H9 (cell line): ENCODE measurements around the gene OSBPL8. TPM values are rescaled to one million over a fixed set of nuclear protein-coding genes. Genes with fewer than 3 reads are reported as not detected.

Experiments
- DNase-seq: peaks from one replicate; pipeline ENCODE4 v3.0.0-alpha.2; 2017
- H2AFZ ChIP-seq: one replicate; pipeline ENCODE4 v1.6.1; 2013; ENCODE audit warnings: mild to moderate bottlenecking, low read length, control low read depth, moderate library complexity
- H2AK5ac ChIP-seq: 2 replicates; pipeline ENCODE4 v1.6.1; 2013; ENCODE audit warnings: low read length, control low read depth, mixed read lengths; ENCODE audit not compliant: insufficient read length
- H2BK120ac ChIP-seq: one replicate; pipeline ENCODE4 v1.6.1; 2013; ENCODE audit warnings: low read depth, mild to moderate bottlenecking, low read length, control low read depth, inconsistent platforms; ENCODE audit not compliant: poor library complexity, severe bottlenecking
- H2BK12ac ChIP-seq: 2 replicates; pipeline ENCODE4 v1.6.1; 2013; ENCODE audit warnings: low read length, control low read depth, mixed read lengths, low read depth; ENCODE audit not compliant: insufficient read length
- H2BK15ac ChIP-seq: 2 replicates; pipeline ENCODE4 v1.6.1; 2013; ENCODE audit warnings: low read depth, low read length, control low read depth
- H2BK20ac ChIP-seq: one replicate; pipeline ENCODE4 v1.6.1; 2013; ENCODE audit warnings: low read depth, mild to moderate bottlenecking, low read length, control low read depth, inconsistent platforms; ENCODE audit not compliant: poor library complexity, severe bottlenecking
- H2BK5ac ChIP-seq: 2 replicates; pipeline ENCODE4 v1.6.1; 2013; ENCODE audit warnings: low read length, control low read depth, mixed read lengths; ENCODE audit not compliant: insufficient read length
- H3K14ac ChIP-seq: 2 replicates; pipeline ENCODE4 v1.6.1; 2013; ENCODE audit warnings: low read length, control low read depth; ENCODE audit not compliant: insufficient read depth
- H3K18ac ChIP-seq: 2 replicates; pipeline ENCODE4 v1.6.1; 2013; ENCODE audit warnings: low read depth, mild to moderate bottlenecking, mixed read lengths, low read length, control low read depth; ENCODE audit not compliant: insufficient read length
- H3K23ac ChIP-seq: 2 replicates; pipeline ENCODE4 v1.6.1; 2013; ENCODE audit warnings: low read length, control low read depth, mixed read lengths, low read depth; ENCODE audit not compliant: insufficient read length
- H3K23me2 ChIP-seq: 2 replicates; pipeline ENCODE4 v1.6.1; 2013; ENCODE audit warnings: low read depth, mild to moderate bottlenecking, mixed read lengths, low read length, control low read depth; ENCODE audit not compliant: insufficient read length, poor library complexity, severe bottlenecking
- H3K27ac ChIP-seq: 2 replicates; pipeline ENCODE4 v1.5.1; 2013; ENCODE audit warnings: low read length, control low read depth, mixed read lengths, low read depth; ENCODE audit not compliant: insufficient read length
- H3K27me3 ChIP-seq: 2 replicates; pipeline ENCODE4 v1.6.1; 2013; ENCODE audit warnings: low read length, control low read depth, inconsistent platforms; ENCODE audit not compliant: insufficient read depth
- H3K4ac ChIP-seq: 2 replicates; pipeline ENCODE4 v1.6.1; 2013; ENCODE audit warnings: low read depth, mild to moderate bottlenecking, control low read depth, inconsistent platforms, low read length, moderate library complexity
- H3K4me1 ChIP-seq: 2 replicates; pipeline ENCODE4 v1.6.1; 2013; ENCODE audit warnings: low read length, control low read depth, inconsistent platforms; ENCODE audit not compliant: insufficient read depth
- H3K4me2 ChIP-seq: 2 replicates; pipeline ENCODE4 v1.6.1; 2013; ENCODE audit warnings: low read length, control low read depth, mixed read lengths; ENCODE audit not compliant: insufficient read length, insufficient read depth
- H3K56ac ChIP-seq: 2 replicates; pipeline ENCODE4 v1.6.1; 2013; ENCODE audit warnings: low read depth, mild to moderate bottlenecking, mixed read lengths, low read length, control low read depth; ENCODE audit not compliant: insufficient read length
- H3K79me1 ChIP-seq: 2 replicates; pipeline ENCODE4 v1.6.1; 2013; ENCODE audit warnings: low read depth, mild to moderate bottlenecking, moderate library complexity, low read length, control low read depth, inconsistent platforms; ENCODE audit not compliant: insufficient read depth, poor library complexity, severe bottlenecking
- H3K79me2 ChIP-seq: 2 replicates; pipeline ENCODE4 v1.6.1; 2013; ENCODE audit warnings: low read length, control low read depth, inconsistent platforms; ENCODE audit not compliant: insufficient read depth
- H3K9ac ChIP-seq: 2 replicates; pipeline ENCODE4 v1.6.1; 2013; ENCODE audit warnings: low read length, control low read depth, mixed read lengths; ENCODE audit not compliant: insufficient read length; ENCODE audit errors: extremely low read depth
- H3K9me3 ChIP-seq: one replicate; pipeline ENCODE4 v1.6.1; 2013; ENCODE audit warnings: low read depth, low read length, inconsistent platforms; ENCODE audit not compliant: control insufficient read depth
- H3T11ph ChIP-seq: one replicate; pipeline ENCODE4 v1.6.1; 2013; ENCODE audit warnings: mild to moderate bottlenecking, low read length, control low read depth, inconsistent platforms
- H4K20me1 ChIP-seq: one replicate; pipeline ENCODE4 v1.6.1; 2013; ENCODE audit not compliant: control insufficient read depth, insufficient read length, insufficient read depth
- H4K5ac ChIP-seq: 2 replicates; pipeline ENCODE4 v1.6.1; 2013; ENCODE audit warnings: low read depth, mild to moderate bottlenecking, mixed read lengths, low read length, control low read depth; ENCODE audit not compliant: insufficient read length
- H4K8ac ChIP-seq: replicated peaks from 2 replicates; pipeline ENCODE4 v1.6.1; 2013; ENCODE audit warnings: low read length, control low read depth, mixed read lengths, low read depth; ENCODE audit not compliant: insufficient read length
- H4K91ac ChIP-seq: 2 replicates; pipeline ENCODE4 v1.6.1; 2013; ENCODE audit warnings: low read depth, mild to moderate bottlenecking, moderate library complexity, mixed read lengths, low read length, control low read depth; ENCODE audit not compliant: insufficient read length
- H3K27ac Mint-ChIP-seq, 3 experiments: 2 replicates in 2 of 3; 3 replicates in 1 of 3; pipeline ENCODE4 v1.8.0; 2020 to 2021; ENCODE audit warnings: mixed read lengths in 3 of 3, mild to moderate bottlenecking in 1 of 3, moderate library complexity in 1 of 3
- H3K27me3 Mint-ChIP-seq: 2 replicates; pipeline ENCODE4 v1.8.0; 2021; ENCODE audit warnings: low read depth, mild to moderate bottlenecking, moderate library complexity, mixed read lengths
- H3K36me3 Mint-ChIP-seq, 3 experiments: 2 replicates in 2 of 3; 3 replicates in 1 of 3; pipeline ENCODE4 v1.8.0; 2020 to 2021; ENCODE audit warnings: low read depth in 3 of 3, mixed read lengths in 3 of 3; ENCODE audit not compliant: insufficient read depth in 1 of 3
- H3K4me1 Mint-ChIP-seq, 2 experiments: 2 replicates each; pipeline ENCODE4 v1.8.0; 2020; ENCODE audit warnings: mixed read lengths in 2 of 2
- H3K4me3 Mint-ChIP-seq, 2 experiments: 2 replicates in 1 of 2; 3 replicates in 1 of 2; pipeline ENCODE4 v1.8.0; 2020 to 2021; ENCODE audit warnings: mild to moderate bottlenecking in 2 of 2, mixed read lengths in 2 of 2, moderate library complexity in 1 of 2
- H3K9me3 Mint-ChIP-seq, 2 experiments: 2 replicates in 1 of 2; 3 replicates in 1 of 2; pipeline ENCODE4 v1.8.0; 2020; ENCODE audit warnings: mild to moderate bottlenecking in 2 of 2, mixed read lengths in 2 of 2, moderate library complexity in 1 of 2
- total RNA-seq: library from RNA; stranded (reverse); gene quantifications from 2 replicates; pipeline ENCODE4 v1.2.1, GENCODE V29; 2021
- TF ChIP-seq, protein P1 (sequence below): fragments of 200-600 bp; sonication (generic); conservative IDR thresholded peaks from 3 replicates; pipeline ENCODE4 v1.8.0; 2021; ENCODE audit warnings: antibody characterized with exemption, mild to moderate bottlenecking

The OSBPL8 gene
- total RNA-seq, 1 experiment from 2014 or later, result 61.2 TPM

DNA sequence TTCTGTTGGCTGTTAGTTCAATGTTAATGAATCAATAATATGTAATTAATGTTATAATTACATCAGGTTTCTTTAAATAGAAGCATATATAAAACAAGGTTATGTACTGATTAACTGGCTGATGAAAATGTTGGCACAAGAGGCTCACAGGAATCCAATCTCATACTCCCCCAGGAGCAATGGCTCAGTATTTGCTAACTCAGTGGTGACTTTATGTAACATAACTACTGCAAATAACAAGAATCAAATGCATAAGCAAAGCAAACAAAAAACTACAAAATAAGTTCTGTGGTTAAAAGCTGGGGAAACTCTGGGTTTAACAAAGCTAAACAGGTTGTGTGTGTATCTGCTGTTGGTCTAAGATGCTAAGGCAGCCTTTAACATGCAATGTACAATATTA is 183.6 kb downstream of the OSBPL8 start:
- H3K36me3 Mint-ChIP-seq, result peaks cover 10 to 28% (median 12%) of the 10 kb centered on the region in 3 experiments; a peak in 6 of 7 replicates
- no peaks in the 10 kb centered on the region for H3K4me1 Mint-ChIP-seq
- Histone ChIP-seq H3K27me3 (no peaks in the 10 kb centered on the region), H3K9ac (no peak overlapping the region), H2BK120ac (no peak overlapping the region), H3K56ac (no peak overlapping the region), H4K91ac (no peak overlapping the region), H3K23ac (no peak overlapping the region), H2BK15ac (no peak overlapping the region), H3K18ac (no peak overlapping the region), H3T11ph (no peak overlapping the region), H2BK12ac (no peak overlapping the region), H2BK5ac (no peak overlapping the region), H3K14ac (no peak overlapping the region), H2AK5ac (no peak overlapping the region), H3K79me2 (no peaks in the 10 kb centered on the region), H4K5ac (no peak overlapping the region), H4K8ac (no peak overlapping the region), H4K20me1 (no peaks in the 10 kb centered on the region), H2BK20ac (no peak overlapping the region), H3K23me2 (no peaks in the 10 kb centered on the region), H3K4ac (no peak overlapping the region), H3K9me3 (no peaks in the 10 kb centered on the region), H3K79me1 (no peaks in the 10 kb centered on the region), H2AFZ (no peak overlapping the region), H3K4me1 (no peaks in the 10 kb centered on the region), H3K27ac (no peak overlapping the region), H3K4me2 (no peak overlapping the region)
- H3K9me3 Mint-ChIP-seq, result no peaks in the 10 kb centered on the region
- no peak overlapping the region for H3K4me3 Mint-ChIP-seq
- H3K27me3 Mint-ChIP-seq, result no peaks in the 10 kb centered on the region
- no peak for DNase-seq
- no peak overlapping the region for H3K27ac Mint-ChIP-seq
- TF ChIP-seq, protein P1, sequence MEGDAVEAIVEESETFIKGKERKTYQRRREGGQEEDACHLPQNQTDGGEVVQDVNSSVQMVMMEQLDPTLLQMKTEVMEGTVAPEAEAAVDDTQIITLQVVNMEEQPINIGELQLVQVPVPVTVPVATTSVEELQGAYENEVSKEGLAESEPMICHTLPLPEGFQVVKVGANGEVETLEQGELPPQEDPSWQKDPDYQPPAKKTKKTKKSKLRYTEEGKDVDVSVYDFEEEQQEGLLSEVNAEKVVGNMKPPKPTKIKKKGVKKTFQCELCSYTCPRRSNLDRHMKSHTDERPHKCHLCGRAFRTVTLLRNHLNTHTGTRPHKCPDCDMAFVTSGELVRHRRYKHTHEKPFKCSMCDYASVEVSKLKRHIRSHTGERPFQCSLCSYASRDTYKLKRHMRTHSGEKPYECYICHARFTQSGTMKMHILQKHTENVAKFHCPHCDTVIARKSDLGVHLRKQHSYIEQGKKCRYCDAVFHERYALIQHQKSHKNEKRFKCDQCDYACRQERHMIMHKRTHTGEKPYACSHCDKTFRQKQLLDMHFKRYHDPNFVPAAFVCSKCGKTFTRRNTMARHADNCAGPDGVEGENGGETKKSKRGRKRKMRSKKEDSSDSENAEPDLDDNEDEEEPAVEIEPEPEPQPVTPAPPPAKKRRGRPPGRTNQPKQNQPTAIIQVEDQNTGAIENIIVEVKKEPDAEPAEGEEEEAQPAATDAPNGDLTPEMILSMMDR, result no peak
